ENCODE measurements around the gene SENP6.
"Not testable (repeated sequence)": the region's sequence is repeated elsewhere in the genome, so short reads cannot be mapped to it uniquely, and the experiment has no call there.

Gene SENP6

DNA sequence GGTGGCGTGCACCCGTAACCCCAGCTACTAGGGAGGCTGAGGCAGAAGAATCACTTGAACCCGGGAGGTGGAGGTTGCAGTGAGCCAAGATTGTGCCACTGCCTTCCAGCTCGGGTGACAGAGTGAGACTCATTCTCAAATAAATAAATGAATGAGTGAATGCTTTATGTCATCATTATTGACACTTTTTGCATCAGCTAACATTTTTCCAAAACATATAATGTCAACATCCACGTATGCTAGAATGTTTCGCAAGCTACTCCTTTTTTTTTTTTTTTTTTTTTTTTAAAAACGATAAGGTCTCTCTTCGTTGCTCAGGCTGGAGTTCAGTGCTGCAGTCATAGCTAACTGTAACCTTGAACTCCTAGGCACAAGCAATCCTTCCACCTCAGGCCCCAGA lies 72.2 kb downstream of the SENP6 start:
- no peak for DNase-seq

- no peak for DNase-seq
These were observed 74.7 kb downstream of the SENP6 start for GRCh38 chr6:75676377-75676776.

GRCh38 chr6:75682548-75682947 lies 80.9 kb downstream of the SENP6 start:
- DNase-seq, result not testable (repeated sequence)

DNA sequence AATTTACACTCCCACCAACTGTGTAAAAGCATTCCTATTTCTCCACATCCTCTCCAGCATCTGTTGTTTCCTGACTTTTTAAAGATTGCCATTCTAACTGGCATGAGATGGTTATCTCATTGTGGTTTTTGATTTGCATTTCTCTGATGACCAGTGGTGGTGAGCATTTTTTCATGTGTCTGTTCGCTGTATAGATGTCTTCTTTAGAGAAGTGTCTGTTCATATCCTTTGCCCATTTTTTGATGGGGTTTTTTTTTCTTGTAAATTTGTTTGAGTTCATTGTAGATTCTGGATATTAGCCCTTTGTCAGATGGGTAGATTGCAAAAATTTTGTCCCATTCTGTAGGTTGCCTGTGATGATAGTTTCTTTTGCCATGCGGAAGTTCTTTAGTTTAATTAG lies 81.3 kb downstream of the SENP6 start:
- DNase-seq, result not testable (repeated sequence)

GRCh38 chr6:75687535-75687934 lies 85.9 kb downstream of the SENP6 start:
- DNase-seq, result not testable (repeated sequence)

GRCh38 chr6:75687937-75688336 lies 86.3 kb downstream of the SENP6 start:
- DNase-seq, result not testable (repeated sequence)

- DNase-seq, result no peak
These were observed 87.9 kb downstream of the SENP6 start for GRCh38 chr6:75689576-75689975.

DNA sequence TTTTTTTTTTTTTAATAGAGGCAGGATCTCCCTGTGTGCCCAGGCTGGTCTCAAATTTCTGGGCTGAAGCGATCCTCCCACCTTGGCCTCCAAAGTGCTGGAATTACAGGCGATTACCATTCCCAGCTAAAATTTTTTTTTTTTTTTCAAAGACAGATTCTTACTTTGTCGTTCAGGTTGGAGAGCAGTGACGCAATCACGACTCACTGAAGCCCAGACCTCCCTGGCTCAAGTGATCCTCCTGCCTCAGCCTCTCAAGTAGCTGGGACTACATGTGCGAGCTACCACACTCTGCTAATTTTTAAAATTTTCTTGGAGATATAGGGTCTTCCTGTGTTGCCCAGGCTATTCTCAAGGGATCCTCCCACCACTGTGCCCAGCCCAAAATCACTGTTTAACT lies 89.3 kb downstream of the SENP6 start:
- no peak for DNase-seq

- DNase-seq, result no peak
These were observed 91.9 kb downstream of the SENP6 start for GRCh38 chr6:75693534-75693933.

- no peak for DNase-seq
These were observed 92.7 kb downstream of the SENP6 start for GRCh38 chr6:75694406-75694805.

DNA sequence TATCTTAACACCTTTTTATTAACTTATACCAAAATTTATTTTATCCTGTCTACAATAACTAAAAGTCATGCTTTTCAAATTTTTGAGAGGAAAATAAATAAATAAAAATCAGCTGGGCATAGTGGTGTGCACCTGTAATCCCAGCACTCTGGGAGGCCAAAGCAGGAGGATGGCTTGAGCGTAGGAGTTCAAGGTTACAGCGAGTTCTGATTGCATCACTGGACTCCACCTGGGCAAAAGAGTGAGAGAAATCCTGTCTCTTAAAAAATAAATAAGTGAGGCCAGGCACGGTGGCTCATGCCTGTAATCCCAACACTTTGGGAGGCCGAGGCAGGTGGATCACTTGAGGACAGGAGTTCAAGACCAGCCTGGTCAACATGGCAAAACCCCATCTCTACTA lies 106.7 kb downstream of the SENP6 start:
- DNase-seq, result not testable (repeated sequence)

DNA sequence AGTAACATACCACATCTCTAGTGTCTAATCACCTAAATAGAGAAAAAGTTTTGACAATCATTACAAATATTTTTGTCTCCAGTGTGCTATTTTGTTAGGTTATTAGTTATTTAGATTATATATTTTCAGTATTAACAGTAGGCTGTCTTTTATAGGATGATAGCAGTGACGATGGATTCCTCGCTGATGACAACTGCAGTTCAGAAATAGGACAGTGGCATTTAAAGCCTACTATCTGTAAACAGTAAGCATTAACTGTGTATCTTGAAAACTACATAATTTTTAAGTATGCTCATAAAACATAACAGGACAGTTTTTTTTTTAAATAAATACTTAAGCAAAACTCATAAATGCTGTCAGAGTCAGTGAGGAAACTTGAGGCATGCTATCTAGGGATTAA lies 109.5 kb downstream of the SENP6 start:
- no peak for DNase-seq

DNA sequence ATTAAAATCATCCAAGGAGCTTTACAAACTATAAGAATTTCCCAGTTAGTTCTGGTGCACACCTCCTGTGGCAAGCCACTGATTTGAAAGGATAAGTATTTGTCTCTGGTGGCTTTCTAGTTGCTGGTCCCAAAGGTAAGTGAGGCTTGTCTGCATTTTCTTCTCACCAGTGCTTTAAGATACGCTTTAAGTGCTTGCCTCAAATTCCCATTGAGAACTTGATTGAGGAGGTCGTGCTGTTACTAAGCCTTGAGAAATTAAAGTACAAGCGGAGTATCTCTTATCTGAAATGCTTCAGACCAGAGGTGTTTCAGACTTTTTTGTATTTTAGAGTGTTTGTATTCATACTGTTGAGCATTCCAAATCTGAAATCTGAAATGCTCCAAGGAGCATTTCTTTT lies 117.5 kb downstream of the SENP6 start:
- DNase-seq, result no peak

DNA sequence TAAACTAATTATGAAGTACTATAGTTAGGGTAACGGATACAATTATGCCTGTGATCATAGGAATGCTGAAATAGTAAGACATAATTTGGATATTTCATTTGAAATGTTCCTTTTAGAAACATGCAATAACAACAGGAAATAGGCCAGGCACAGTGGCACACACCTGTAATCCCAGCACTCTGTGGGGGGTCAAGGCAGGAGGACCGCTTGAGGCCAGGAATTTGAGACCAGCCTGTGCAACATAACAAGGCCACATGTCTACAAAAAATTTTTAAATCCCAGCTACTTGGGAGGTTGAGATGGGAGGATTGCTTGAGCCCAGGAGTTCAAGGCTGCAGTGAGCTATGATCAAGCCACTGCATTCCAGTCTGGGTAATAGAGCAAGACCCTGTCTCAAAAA lies 121.7 kb downstream of the SENP6 start:
- DNase-seq, result no peak

DNA sequence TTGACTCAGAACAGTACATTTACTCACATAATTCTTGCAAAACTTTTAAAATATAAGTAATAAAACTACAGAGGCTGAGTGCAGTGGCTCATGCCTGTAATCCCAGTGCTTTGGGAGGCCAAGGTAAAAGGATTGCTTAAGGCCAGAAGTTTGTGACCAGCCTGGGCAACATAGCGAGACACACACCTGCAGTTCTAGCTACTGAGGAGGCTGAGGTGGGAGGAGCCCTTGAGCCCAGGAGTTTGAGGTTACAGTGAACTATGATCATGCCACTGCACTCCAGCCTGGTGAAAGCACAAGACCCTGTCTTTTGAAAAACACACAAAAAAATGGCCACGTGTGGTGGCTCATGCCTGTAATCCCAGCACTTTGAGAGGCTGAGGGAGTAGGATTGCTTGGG lies 125.5 kb downstream of the SENP6 start:
- no peak for DNase-seq

GRCh38 chr6:75731029-75731428 lies 129.3 kb downstream of the SENP6 start:
- DNase-seq, result not testable (repeated sequence)

GRCh38 chr6:75735491-75736186 lies 134.0 kb downstream of the SENP6 start:
- no peak for DNase-seq

DNA sequence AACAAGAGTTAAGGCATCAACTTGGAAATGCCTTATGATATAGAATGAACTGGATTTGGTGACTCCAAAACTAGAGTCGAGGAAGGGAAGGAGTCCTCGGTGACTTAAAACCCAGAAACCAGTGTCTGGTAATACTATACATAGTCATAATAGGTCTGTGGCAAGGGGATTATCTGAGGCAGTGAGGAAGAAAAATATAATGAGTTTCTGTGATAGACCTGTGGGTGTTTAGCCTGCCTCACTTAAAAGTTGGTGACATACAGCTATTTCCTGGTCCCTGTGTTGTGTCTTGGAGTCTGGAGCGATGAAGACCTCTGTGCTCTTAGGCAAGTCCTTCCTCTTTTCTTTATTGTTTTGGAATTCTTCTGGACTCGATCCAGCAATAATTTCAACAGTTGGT lies 142.3 kb downstream of the SENP6 start:
- DNase-seq, result no peak

- no peak for DNase-seq
These were observed 143.7 kb downstream of the SENP6 start for GRCh38 chr6:75745404-75745803.

GRCh38 chr6:75746221-75746620 lies 144.5 kb downstream of the SENP6 start:
- DNase-seq, result no peak

DNA sequence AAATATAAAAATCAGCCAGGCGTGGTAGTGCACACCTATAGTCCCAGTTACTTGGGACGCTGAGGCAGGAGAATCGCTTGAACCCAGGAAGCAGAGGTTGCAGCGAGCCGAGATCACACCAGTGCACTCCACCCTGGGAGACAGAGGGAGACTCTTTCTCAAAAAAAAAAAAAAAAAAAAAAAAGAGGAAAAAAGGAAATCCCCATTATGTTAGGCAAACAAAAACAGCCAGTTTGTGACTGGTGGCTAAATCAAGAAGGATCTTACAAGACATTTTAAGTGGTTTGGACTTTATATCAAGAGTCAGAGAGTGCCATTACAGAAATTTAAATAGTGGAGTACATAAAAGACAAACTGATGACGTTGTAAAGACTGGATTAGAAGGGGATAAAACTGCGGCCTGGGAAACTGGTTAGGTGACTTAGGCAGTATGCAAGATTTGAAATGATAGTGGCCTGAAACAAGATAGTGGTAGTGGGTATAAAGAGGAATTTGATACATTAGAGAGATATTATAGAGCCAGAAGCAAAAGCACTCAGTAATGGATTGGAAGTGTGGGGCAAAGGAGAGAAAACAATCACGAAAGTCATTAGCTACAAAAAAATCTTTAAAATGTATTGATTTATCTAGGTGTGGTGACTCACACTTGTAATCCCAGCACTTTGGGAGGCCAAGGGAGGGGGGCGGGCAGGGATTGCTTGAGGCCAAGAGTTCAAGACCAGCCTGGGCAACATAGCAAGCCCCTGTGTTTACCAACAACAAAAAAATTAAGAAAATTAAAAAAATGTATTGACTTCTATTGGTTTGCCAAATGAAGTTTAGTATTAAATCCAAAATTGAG lies 145.7 kb downstream of the SENP6 start:
- DNase-seq, result no peak

DNA sequence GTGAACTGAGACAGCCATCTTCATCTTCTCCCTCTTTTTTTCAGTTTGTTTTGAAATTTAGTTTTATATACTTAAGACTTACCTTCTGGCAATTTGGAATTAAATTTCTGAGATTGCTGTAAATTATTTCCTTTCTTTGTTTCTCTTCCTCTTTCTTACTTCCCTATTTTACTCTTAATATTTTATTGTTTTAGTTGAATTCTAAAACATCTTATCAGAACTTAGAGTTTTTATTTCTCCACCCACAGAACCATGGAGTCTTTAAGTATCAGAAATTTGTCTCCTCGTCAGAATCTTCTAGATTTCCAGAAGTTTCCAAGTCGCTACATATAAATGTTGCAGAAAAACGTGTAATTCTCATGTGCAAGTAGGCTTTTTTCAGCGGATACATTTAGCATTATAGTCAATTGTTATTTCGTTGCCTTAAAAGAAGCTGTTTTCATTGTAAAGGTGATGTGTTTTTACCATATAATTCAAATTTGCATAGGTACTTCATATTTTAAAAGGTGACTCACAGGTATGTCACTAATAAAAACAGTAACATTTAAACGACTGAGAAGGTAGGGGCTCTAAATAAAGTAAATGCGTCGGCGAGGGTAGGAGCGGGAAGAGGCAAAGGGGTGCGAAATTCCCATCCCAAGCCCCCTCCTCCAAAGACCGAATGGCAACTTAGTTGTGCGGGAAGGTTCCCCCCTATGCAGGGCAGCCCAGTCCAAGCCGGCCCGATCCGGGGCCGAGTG lies 146.5 kb downstream of the SENP6 start:
- no peak for DNase-seq

GRCh38 chr6:75748743-75749538 lies 147.3 kb downstream of the SENP6 start, which contains the start of gene MYO6:
MYO6 (plus strand) TSS chr6:75749239; CDS start chr6:75817548, 68,309 bp downstream.
- DNase-seq, result no peak
